ENCODE measurements around the gene EMP1.

The EMP1 gene

DNA sequence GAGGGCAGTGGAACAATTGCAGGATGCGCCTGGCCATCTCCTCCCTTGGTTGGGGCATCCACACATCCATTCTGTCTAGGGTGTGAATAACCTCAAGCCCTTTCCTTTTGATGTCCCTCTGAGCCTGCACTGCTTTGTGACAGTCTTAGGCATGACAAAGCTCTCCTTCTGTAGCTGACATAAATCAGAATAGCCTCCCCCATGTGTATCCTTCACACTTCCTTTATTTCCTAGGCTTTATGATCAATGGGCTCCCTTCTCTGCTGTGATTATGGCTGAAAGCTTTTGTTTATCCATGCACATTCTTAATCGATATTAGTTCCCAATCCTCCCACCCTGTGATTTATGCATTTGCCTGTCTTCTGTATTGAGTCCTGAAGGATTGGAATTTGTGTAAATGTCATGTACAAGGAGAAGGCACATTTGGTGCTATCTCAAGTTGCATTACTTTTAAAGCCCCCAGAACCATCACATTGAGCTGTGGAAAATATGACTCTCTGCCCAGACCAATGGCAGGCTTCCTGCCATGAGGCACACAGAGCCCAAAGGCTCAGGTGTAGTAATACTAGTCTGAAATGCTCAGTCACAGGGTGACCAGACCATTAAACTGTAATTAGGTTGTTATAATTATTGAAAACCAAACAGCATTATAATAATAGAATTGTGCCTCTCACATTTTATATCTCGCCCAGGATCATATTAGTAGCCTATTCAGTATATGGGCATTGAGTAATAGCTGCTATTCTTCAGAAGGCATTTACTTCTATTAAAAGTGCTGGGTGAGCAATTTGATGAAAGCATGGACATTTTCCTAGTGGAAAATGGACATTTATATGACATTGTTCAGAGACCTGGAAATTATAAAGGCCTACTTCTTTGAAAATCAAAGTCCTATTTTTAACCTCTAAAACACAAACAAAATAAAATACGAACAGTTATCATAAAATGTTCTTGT is 14.0 kb downstream of the EMP1 start:
- Histone ChIP-seq H3K9me3 (no peaks in the 10 kb centered on the region), H3K4me1 (ENCODE audit: control insufficient read depth in 1 of 2, insufficient read depth in 1 of 2, low read depth in 1 of 2, low read length in 1 of 2) (no peaks in the 10 kb centered on the region), H3K27me3 (peaks cover 16% of the 10 kb centered on the region), H3K27ac (no peak overlapping the region), H3K4me3 (ENCODE audit: low read depth in 1 of 2, low read length in 1 of 2) (no peak overlapping the region), H3K36me3 (no peaks in the 10 kb centered on the region)
- TF ChIP-seq, protein P1, sequence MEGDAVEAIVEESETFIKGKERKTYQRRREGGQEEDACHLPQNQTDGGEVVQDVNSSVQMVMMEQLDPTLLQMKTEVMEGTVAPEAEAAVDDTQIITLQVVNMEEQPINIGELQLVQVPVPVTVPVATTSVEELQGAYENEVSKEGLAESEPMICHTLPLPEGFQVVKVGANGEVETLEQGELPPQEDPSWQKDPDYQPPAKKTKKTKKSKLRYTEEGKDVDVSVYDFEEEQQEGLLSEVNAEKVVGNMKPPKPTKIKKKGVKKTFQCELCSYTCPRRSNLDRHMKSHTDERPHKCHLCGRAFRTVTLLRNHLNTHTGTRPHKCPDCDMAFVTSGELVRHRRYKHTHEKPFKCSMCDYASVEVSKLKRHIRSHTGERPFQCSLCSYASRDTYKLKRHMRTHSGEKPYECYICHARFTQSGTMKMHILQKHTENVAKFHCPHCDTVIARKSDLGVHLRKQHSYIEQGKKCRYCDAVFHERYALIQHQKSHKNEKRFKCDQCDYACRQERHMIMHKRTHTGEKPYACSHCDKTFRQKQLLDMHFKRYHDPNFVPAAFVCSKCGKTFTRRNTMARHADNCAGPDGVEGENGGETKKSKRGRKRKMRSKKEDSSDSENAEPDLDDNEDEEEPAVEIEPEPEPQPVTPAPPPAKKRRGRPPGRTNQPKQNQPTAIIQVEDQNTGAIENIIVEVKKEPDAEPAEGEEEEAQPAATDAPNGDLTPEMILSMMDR (IDR thresholded peaks at IDR 0.05): no peak

GRCh38 chr12:13211191-13211858 is 14.8 kb downstream of the EMP1 start:
- Histone ChIP-seq H3K9me3 (no peaks in the 10 kb centered on the region), H3K27me3 (peaks cover 10% of the 10 kb centered on the region), H3K4me1 (ENCODE audit: control insufficient read depth in 1 of 2, insufficient read depth in 1 of 2, low read depth in 1 of 2, low read length in 1 of 2) (no peaks in the 10 kb centered on the region), H3K36me3 (no peaks in the 10 kb centered on the region), H3K27ac (no peak overlapping the region), H3K4me3 (ENCODE audit: low read depth in 1 of 2, low read length in 1 of 2) (no peak overlapping the region)
- TF ChIP-seq, protein P1 (IDR thresholded peaks at IDR 0.05): no peak

- Histone ChIP-seq H3K27me3 (peaks cover 10% of the 10 kb centered on the region), H3K4me1 (ENCODE audit: control insufficient read depth in 1 of 2, insufficient read depth in 1 of 2, low read depth in 1 of 2, low read length in 1 of 2) (no peaks in the 10 kb centered on the region), H3K27ac (no peak overlapping the region), H3K9me3 (no peaks in the 10 kb centered on the region), H3K4me3 (ENCODE audit: low read depth in 1 of 2, low read length in 1 of 2) (no peak overlapping the region), H3K36me3 (no peaks in the 10 kb centered on the region)
- TF ChIP-seq, protein P1 (IDR thresholded peaks at IDR 0.05): peak; percentile 49
Observed at GRCh38 chr12:13211859-13212664, 15.5 kb downstream of the EMP1 start.

GRCh38 chr12:13215056-13215455 is 18.5 kb downstream of the EMP1 start:
- Histone ChIP-seq H3K9me3 (no peaks in the 10 kb centered on the region), H3K36me3 (no peaks in the 10 kb centered on the region), H3K27ac (no peak overlapping the region), H3K4me3 (ENCODE audit: low read depth in 1 of 2, low read length in 1 of 2) (no peak overlapping the region), H3K4me1 (ENCODE audit: control insufficient read depth in 1 of 2, insufficient read depth in 1 of 2, low read depth in 1 of 2, low read length in 1 of 2) (no peaks in the 10 kb centered on the region), H3K27me3 (peaks cover 3% of the 10 kb centered on the region)
- TF ChIP-seq, protein P1 (IDR thresholded peaks at IDR 0.05): no peak

DNA sequence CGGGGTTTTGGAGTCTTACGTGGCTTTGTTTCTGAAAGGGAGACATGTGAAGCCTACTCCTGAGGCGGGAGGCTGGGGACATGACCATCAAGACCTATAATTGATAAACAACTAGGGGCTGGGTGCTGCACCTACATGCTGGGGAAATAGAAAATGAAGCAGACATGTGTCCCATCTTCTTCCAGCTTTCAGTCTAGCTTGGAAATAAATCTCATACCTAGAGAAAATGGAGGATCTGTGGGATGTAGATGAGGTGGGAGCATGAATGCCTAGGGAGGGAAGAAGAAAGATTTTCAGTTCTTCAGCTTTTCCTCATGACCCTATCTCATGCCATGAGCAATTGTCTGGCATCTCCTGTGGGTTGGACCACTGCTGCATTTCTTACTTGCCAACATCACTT is 22.1 kb downstream of the EMP1 start:
- no peak overlapping the region for H3K4me3 ChIP-seq (ENCODE audit: low read depth in 1 of 2, low read length in 1 of 2)
- TF ChIP-seq, protein P1 (IDR thresholded peaks at IDR 0.05): no peak
- H3K27me3 ChIP-seq: no peaks in the 10 kb centered on the region
- H3K4me1 ChIP-seq (ENCODE audit: control insufficient read depth in 1 of 2, insufficient read depth in 1 of 2, low read depth in 1 of 2, low read length in 1 of 2): no peaks in the 10 kb centered on the region
- no peaks in the 10 kb centered on the region for H3K36me3 ChIP-seq
- no peak overlapping the region for H3K27ac ChIP-seq
- H3K9me3 ChIP-seq: no peaks in the 10 kb centered on the region

Data from neutrophil (primary cell).